Measurements from ENCODE around the gene TIMP3. TPM values are rescaled to one million over a fixed set of nuclear protein-coding genes. Genes with fewer than 3 reads are reported as not detected.

TIMP3 gene
- total RNA-seq, 1 experiment from 2014 or later, result 0.87 TPM

DNA sequence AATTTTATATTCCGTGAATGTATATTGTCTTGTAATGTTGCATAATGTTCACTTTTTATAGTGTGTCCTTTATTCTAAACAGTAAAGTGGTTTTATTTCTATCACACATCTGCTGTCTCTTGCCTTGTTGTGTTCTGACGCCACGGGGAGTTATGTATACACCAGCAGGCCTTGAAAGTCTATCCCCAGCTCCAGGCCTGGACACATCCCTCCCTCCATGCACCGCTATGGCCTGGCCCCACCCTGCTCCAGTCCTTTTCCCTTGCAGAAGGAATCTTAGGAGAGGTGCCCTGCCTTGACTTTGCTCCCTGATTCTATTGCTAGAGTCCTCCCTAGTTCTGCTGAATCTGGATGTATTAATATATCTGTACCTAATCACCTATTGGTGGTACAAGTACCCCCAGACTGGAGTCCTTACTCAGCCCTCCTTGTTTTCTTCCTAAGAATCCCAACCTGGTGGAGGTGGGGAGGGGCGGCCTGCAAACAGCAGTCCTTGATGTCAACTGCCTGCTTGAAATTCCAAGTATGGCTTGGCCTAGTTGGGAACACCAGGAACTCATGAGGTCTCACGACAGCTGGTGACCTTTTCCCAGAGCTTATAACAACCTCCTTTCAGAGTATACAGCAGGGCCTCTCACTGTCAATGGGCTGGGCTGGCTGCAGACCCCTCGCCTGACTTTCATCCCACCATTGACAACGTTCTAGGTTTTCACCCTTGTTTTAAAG, 61.6 kb downstream of the TIMP3 start:
- no peak for TF ChIP-seq CTCF (conservative IDR thresholded peaks at IDR 0.05)
- no peaks in the 10 kb centered on the region for H3K27me3 ChIP-seq (ENCODE audit: insufficient read depth, low read length)
- no peak overlapping the region for H4K8ac ChIP-seq (replicated peaks; ENCODE audit: insufficient read length, low read depth, low read length)
- H2BK5ac ChIP-seq (ENCODE audit: insufficient read length, low read length), result no peak overlapping the region
- no peak overlapping the region for H3T11ph ChIP-seq (ENCODE audit: low read length)
- no peak overlapping the region for H2BK120ac ChIP-seq (ENCODE audit: low read depth, low read length, poor library complexity, severe bottlenecking)
- H3K4ac ChIP-seq (ENCODE audit: low read depth, low read length), result no peak overlapping the region
- no peaks in the 10 kb centered on the region for H3K23me2 ChIP-seq (ENCODE audit: insufficient read length, low read depth, low read length, poor library complexity, severe bottlenecking)
- H4K5ac ChIP-seq (ENCODE audit: insufficient read length, low read depth, low read length), result no peak overlapping the region
- H2BK12ac ChIP-seq (ENCODE audit: insufficient read length, low read depth, low read length), result no peak overlapping the region
- no peak overlapping the region for H3K18ac ChIP-seq (ENCODE audit: insufficient read length, low read depth, low read length)
- no peaks in the 10 kb centered on the region for H3K79me2 ChIP-seq (ENCODE audit: insufficient read depth, low read length)
- no peaks in the 10 kb centered on the region for H4K20me1 ChIP-seq (ENCODE audit: control insufficient read depth, insufficient read depth, insufficient read length)
- no CpG with 5 or more reads among the region's 8 CpGs for WGBS (ENCODE audit: extremely low coverage, insufficient read length, low lambda C conversion rate)
- H3K9me3 ChIP-seq (ENCODE audit: control insufficient read depth, low read depth, low read length), result no peaks in the 10 kb centered on the region
- no peaks in the 10 kb centered on the region for H3K4me1 Mint-ChIP-seq
- no peak overlapping the region for H3K27ac Mint-ChIP-seq
- no peak overlapping the region for H4K91ac ChIP-seq (ENCODE audit: insufficient read length, low read depth, low read length)
- H3K14ac ChIP-seq (ENCODE audit: insufficient read depth, low read length), result no peak overlapping the region
- peaks cover 2 to 86% (median 69%) of the 10 kb centered on the region in 3 experiments; a peak in 5 of 7 replicates for H3K36me3 Mint-ChIP-seq (ENCODE audit: insufficient read depth in 1 of 3, low read depth in 3 of 3)
- no peak overlapping the region for H2BK15ac ChIP-seq (ENCODE audit: low read depth, low read length)
- no peaks in the 10 kb centered on the region for H3K9me3 Mint-ChIP-seq
- DNase-seq, result no peak
- H3K9ac ChIP-seq (ENCODE audit: extremely low read depth, insufficient read length, low read length), result no peak overlapping the region
- no peak overlapping the region for H3K23ac ChIP-seq (ENCODE audit: insufficient read length, low read depth, low read length)
- no peak overlapping the region for H3K56ac ChIP-seq (ENCODE audit: insufficient read length, low read depth, low read length)
- no peak overlapping the region for H2BK20ac ChIP-seq (ENCODE audit: low read depth, low read length, poor library complexity, severe bottlenecking)
- no peak overlapping the region for H3K27ac ChIP-seq (ENCODE audit: insufficient read length, low read depth, low read length)
- no peaks in the 10 kb centered on the region for H3K4me1 ChIP-seq (ENCODE audit: insufficient read depth, low read length)
- H2AFZ ChIP-seq (ENCODE audit: low read length), result no peak overlapping the region
- no peak overlapping the region for H3K4me3 Mint-ChIP-seq
- no peaks in the 10 kb centered on the region for H3K79me1 ChIP-seq (ENCODE audit: insufficient read depth, low read depth, low read length, poor library complexity, severe bottlenecking)
- no peaks in the 10 kb centered on the region; the same call in 1 of the 2 replicates for H3K27me3 Mint-ChIP-seq (ENCODE audit: low read depth)
- no peak overlapping the region for H3K4me2 ChIP-seq (ENCODE audit: insufficient read depth, insufficient read length, low read length)
- H2AK5ac ChIP-seq (ENCODE audit: insufficient read length, low read length), result no peak overlapping the region
